ENCODE measurements around the gene KIDINS220. TPM values are rescaled to one million over a fixed set of nuclear protein-coding genes. Genes with fewer than 3 reads are reported as not detected.

Gene KIDINS220
- total and polyA plus RNA-seq, 9 of the 15 experiments (the other 6 are each of a cell fraction or from before 2014, with no cell fraction given) = 15.2 to 48.0 (median 34.4) TPM

DNA sequence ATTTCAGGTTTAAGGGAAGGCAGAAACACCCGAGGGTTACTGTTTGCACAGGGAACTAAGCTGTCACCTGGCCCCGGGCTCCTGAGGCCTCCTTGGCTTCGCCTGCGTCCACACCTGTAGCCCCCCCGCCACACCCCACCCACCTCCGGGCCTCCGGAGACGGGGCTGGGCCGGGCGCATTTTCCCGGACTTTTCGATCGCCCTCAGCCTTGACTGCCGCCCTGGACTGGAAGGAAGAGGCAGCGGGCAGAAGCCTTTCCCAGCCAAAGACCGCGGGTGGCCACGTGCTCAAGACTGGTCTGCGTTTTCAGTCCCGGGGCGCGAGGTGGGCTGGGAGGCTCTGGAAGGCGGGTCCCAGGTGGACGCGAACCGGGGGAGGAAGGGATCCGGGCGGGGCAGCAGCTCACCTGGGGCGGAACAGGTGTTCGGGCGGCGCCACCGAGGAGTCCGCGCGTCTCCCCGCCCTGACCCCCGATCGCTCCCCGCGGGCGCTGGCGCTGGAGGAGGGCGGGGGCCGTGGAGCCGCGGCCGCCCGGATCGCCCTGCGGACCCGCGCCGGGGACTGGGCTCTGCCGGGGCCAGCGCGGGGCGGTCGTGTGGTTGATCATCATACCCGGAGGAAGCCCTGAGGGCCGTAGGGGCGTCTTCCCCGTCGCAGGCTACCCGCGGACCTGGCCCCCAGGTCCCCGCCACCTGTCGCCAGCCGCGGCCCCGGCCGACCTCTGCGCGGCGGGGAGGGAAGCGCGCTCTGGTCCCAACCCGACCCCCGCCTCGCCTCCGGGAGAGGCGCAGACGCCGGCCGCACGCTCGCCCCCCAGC lies 152.3 kb downstream of the KIDINS220 start:
- ATAC-seq (peak; percentile 19), FAIRE-seq (no peak), DNase-seq (ENCODE audit: extremely low read depth in 1 of 4, low spot score in 3 of 4) (peak; percentile 42 to 56 (median 48))
- no peaks in the 10 kb centered on the region; the same call in 1 of the 2 replicates for H3K9me3 ChIP-seq (replicated peaks; ENCODE audit: control insufficient read depth, insufficient read depth, low read depth, low read length)
- 5% methylated on average over 70 of the region's 87 CpGs for WGBS (ENCODE audit: insufficient coverage, low coverage, missing lambda C conversion rate)
- H2AFZ ChIP-seq (ENCODE audit: low read depth, low read length) = peak overlapping the region; percentile 87
- peaks cover 6% of the 10 kb centered on the region for H4K20me1 ChIP-seq (replicated peaks; ENCODE audit: control insufficient read depth, insufficient read depth, low read length)
- H3K27ac ChIP-seq (ENCODE audit: extremely low read depth, low read depth, low read length) = peak overlapping the region; percentile 70
- H3K4me2 ChIP-seq (ENCODE audit: insufficient read depth, low read length) = peak overlapping the region; percentile 71
- no peaks in the 10 kb centered on the region for H3K36me3 ChIP-seq (ENCODE audit: control insufficient read depth, insufficient read depth, low read length)
- peaks cover 20% of the 10 kb centered on the region for H3K79me2 ChIP-seq (ENCODE audit: control insufficient read depth, insufficient read depth, low read length)
- BruUV-seq (replicated peaks) = no TSS peak
- peak overlapping the region; percentile 73 to 91 for H3K9ac ChIP-seq (ENCODE audit: insufficient read depth in 1 of 2, low read depth in 2 of 2, low read length in 2 of 2)
- ChIA-PET CTCF (ENCODE audit: low intra/inter-chr PET ratio) (interaction anchor here (0.7 to 2.7 kb wide), 3 partner anchors 140 to 1261 kb away, joined by 3 to 41 read pairs (median 4); no protein-coding TSS in a partner anchor), POLR2A (interaction anchor here (0.6 to 1.3 kb wide), 12 partner anchors 8 to 377 kb away, joined by 3 to 13 read pairs (median 4); no protein-coding TSS in a partner anchor)
- in situ Hi-C loops (cut with MboI) = loop anchor here (5.0 to 25.0 kb wide), 5 partner anchors 158 to 1598 kb away; no protein-coding TSS in a partner anchor
- H3K4me1 ChIP-seq (replicated peaks in 1 of 2; ENCODE audit: control insufficient read depth in 2 of 2, insufficient read depth in 2 of 2, low read length in 2 of 2) = peaks cover 20 to 27% of the 10 kb centered on the region in 2 experiments
- H3K27me3 ChIP-seq (ENCODE audit: control insufficient read depth in 2 of 2, insufficient read depth in 2 of 2, low read length in 2 of 2) = no peaks in the 10 kb centered on the region
- intact Hi-C loops (cut with micrococcal nuclease) = loop anchor here (2.0 to 10.0 kb wide), 5 partner anchors 40 to 1590 kb away; no protein-coding TSS in a partner anchor
- no peaks in the 10 kb centered on the region for H3K9me1 ChIP-seq (ENCODE audit: control insufficient read depth, insufficient read depth, low read length)
- H3K4me3 ChIP-seq = peak overlapping the region; percentile 60
- peak; percentile 69 for TF ChIP-seq MYC (IDR thresholded peaks at IDR 0.05; ENCODE audit: low read depth, low read length)
- peak; percentile 89; the same call in 1 of the 2 replicates for TF ChIP-seq MYC (CRISPR knock-in tag; IDR thresholded peaks at IDR 0.05; ENCODE audit: borderline replicate concordance, low read depth)
- TF ChIP-seq ZNF197 (CRISPR knock-in tag; IDR thresholded peaks at IDR 0.05; ENCODE audit: low read depth) = no peak
- TF ChIP-seq PHF20 (IDR thresholded peaks at IDR 0.05; ENCODE audit: partially characterized antibody) = peak; percentile 40
- peak; percentile 32; the same call in 1 of the 2 replicates for TF ChIP-seq ZNF583 (CRISPR knock-in tag; IDR thresholded peaks at IDR 0.05)
- no peak for TF ChIP-seq ILF3 (IDR thresholded peaks at IDR 0.05; ENCODE audit: borderline replicate concordance)
- TF ChIP-seq, protein P1, sequence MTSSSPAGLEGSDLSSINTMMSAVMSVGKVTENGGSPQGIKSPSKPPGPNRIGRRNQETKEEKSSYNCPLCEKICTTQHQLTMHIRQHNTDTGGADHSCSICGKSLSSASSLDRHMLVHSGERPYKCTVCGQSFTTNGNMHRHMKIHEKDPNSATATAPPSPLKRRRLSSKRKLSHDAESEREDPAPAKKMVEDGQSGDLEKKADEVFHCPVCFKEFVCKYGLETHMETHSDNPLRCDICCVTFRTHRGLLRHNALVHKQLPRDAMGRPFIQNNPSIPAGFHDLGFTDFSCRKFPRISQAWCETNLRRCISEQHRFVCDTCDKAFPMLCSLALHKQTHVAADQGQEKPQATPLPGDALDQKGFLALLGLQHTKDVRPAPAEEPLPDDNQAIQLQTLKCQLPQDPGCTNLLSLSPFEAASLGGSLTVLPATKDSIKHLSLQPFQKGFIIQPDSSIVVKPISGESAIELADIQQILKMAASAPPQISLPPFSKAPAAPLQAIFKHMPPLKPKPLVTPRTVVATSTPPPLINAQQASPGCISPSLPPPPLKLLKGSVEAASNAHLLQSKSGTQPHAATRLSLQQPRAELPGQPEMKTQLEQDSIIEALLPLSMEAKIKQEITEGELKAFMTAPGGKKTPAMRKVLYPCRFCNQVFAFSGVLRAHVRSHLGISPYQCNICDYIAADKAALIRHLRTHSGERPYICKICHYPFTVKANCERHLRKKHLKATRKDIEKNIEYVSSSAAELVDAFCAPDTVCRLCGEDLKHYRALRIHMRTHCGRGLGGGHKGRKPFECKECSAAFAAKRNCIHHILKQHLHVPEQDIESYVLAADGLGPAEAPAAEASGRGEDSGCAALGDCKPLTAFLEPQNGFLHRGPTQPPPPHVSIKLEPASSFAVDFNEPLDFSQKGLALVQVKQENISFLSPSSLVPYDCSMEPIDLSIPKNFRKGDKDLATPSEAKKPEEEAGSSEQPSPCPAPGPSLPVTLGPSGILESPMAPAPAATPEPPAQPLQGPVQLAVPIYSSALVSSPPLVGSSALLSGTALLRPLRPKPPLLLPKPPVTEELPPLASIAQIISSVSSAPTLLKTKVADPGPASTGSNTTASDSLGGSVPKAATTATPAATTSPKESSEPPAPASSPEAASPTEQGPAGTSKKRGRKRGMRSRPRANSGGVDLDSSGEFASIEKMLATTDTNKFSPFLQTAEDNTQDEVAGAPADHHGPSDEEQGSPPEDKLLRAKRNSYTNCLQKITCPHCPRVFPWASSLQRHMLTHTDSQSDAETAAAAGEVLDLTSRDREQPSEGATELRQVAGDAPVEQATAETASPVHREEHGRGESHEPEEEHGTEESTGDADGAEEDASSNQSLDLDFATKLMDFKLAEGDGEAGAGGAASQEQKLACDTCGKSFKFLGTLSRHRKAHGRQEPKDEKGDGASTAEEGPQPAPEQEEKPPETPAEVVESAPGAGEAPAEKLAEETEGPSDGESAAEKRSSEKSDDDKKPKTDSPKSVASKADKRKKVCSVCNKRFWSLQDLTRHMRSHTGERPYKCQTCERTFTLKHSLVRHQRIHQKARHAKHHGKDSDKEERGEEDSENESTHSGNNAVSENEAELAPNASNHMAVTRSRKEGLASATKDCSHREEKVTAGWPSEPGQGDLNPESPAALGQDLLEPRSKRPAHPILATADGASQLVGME (CRISPR knock-in tag; IDR thresholded peaks at IDR 0.05) = 0 out of 2 replicates have a peak, but pooled peaks have one; percentile 52
- peak; percentile 32 for TF ChIP-seq CCNT2 (IDR thresholded peaks at IDR 0.05; ENCODE audit: borderline replicate concordance, extremely low read depth, insufficient read length, low read depth, low read length)
- TF ChIP-seq, protein P2, sequence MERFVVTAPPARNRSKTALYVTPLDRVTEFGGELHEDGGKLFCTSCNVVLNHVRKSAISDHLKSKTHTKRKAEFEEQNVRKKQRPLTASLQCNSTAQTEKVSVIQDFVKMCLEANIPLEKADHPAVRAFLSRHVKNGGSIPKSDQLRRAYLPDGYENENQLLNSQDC (CRISPR knock-in tag; IDR thresholded peaks at IDR 0.05) = no peak
- TF ChIP-seq EP400 (IDR thresholded peaks at IDR 0.05) = peak; percentile 51; the same call in 1 of the 2 replicates
- peak; percentile 30 for TF ChIP-seq HMGN3 (IDR thresholded peaks at IDR 0.05; ENCODE audit: borderline replicate concordance, extremely low read depth, insufficient read length, low read depth, low read length)
- TF ChIP-seq FUS (optimal IDR thresholded peaks at IDR 0.05; ENCODE audit: low read depth, low read length) = peak; percentile 13

All from K562 (cell line).